Liver (tissue), 9 donors: ENCODE results near the gene TFDP1. TPM values are rescaled to one million over a fixed set of nuclear protein-coding genes. Genes with fewer than 3 reads are reported as not detected.

Source experiments
- DNase-seq: peaks from one replicate; pipeline ENCODE4 v3.0.0-alpha.2; 2017; ENCODE audit warnings: low spot score
- H3K27ac ChIP-seq, 2 donors: one replicate each; pipeline ENCODE4 v1.7.0; 2013; ENCODE audit warnings: inconsistent platforms in 2 of 2, low read length in 2 of 2, control low read depth in 1 of 2, low read depth in 1 of 2, mild to moderate bottlenecking in 1 of 2
- H3K27me3 ChIP-seq, 4 donors: one replicate each; pipeline versions ENCODE4 v1.6.1 to v1.7.0; 2013; ENCODE audit warnings: low read length in 3 of 4, inconsistent platforms in 1 of 4, mild to moderate bottlenecking in 1 of 4, moderate library complexity in 1 of 4; ENCODE audit not compliant: control insufficient read depth in 4 of 4, insufficient read depth in 4 of 4
- H3K36me3 ChIP-seq, 4 donors: one replicate each; pipeline versions ENCODE4 v1.6.1 to v1.7.0; 2013; ENCODE audit warnings: low read length in 3 of 4, mild to moderate bottlenecking in 3 of 4, low read depth in 1 of 4, moderate library complexity in 1 of 4; ENCODE audit not compliant: control insufficient read depth in 4 of 4, insufficient read depth in 3 of 4
- H3K4me1 ChIP-seq, 4 donors: one replicate each; pipeline versions ENCODE4 v1.6.1 to v1.7.0; 2013; ENCODE audit warnings: low read length in 3 of 4, mild to moderate bottlenecking in 3 of 4, moderate library complexity in 1 of 4; ENCODE audit not compliant: control insufficient read depth in 4 of 4, insufficient read depth in 4 of 4
- H3K4me3 ChIP-seq, 3 donors: one replicate each; pipeline versions ENCODE4 v1.6.1 to v1.7.0; 2013; ENCODE audit warnings: low read length in 3 of 3, control low read depth in 1 of 3, low read depth in 1 of 3, mild to moderate bottlenecking in 1 of 3
- H3K9ac ChIP-seq, 2 donors: one replicate each; pipeline ENCODE4 v1.7.0; 2013; ENCODE audit warnings: low read length in 2 of 2, mild to moderate bottlenecking in 2 of 2, moderate library complexity in 2 of 2, control low read depth in 1 of 2, low read depth in 1 of 2
- H3K9me3 ChIP-seq, 4 donors: one replicate each; pipeline versions ENCODE4 v1.6.1 to v1.7.0; 2013; ENCODE audit warnings: low read length in 3 of 4; ENCODE audit not compliant: control insufficient read depth in 4 of 4
- ATF3 ChIP-seq: IDR thresholded peaks from 2 replicates; pipeline ENCODE4 v1.6.1; 2016; ENCODE audit warnings: antibody characterized with exemption
- EGR1 ChIP-seq, 2 donors: IDR thresholded peaks; 2 replicates each; pipeline ENCODE4 v1.6.1; 2016 to 2018; ENCODE audit warnings: antibody characterized with exemption in 2 of 2, low read depth in 2 of 2
- FOXA1 ChIP-seq: IDR thresholded peaks from 2 replicates; pipeline ENCODE4 v1.6.1; 2016; ENCODE audit warnings: antibody characterized with exemption
- FOXA2 ChIP-seq: IDR thresholded peaks from 2 replicates; pipeline ENCODE4 v1.6.1; 2016; ENCODE audit warnings: antibody characterized with exemption
- GABPA ChIP-seq, 2 donors: IDR thresholded peaks in 1 of 2; conservative IDR thresholded peaks in 1 of 2; 2 replicates each; pipeline ENCODE4 v1.6.1; 2016; ENCODE audit warnings: antibody characterized with exemption in 2 of 2, mild to moderate bottlenecking in 1 of 2, moderate library complexity in 1 of 2
- HNF4A ChIP-seq, 2 donors: conservative IDR thresholded peaks; 2 replicates each; pipeline ENCODE4 v1.6.1; 2016; ENCODE audit warnings: antibody characterized with exemption in 2 of 2, mild to moderate bottlenecking in 2 of 2
- HNF4G ChIP-seq: IDR thresholded peaks from 2 replicates; pipeline ENCODE4 v1.6.1; 2016; ENCODE audit warnings: antibody characterized with exemption
- JUND ChIP-seq, 2 donors: IDR thresholded peaks; 2 replicates each; pipeline ENCODE4 v1.6.1; 2016; ENCODE audit warnings: antibody characterized with exemption in 2 of 2
- NR2F2 ChIP-seq: IDR thresholded peaks from 2 replicates; pipeline ENCODE4 v1.6.1; 2016; ENCODE audit warnings: antibody characterized with exemption
- RAD21 ChIP-seq, 2 donors: IDR thresholded peaks; 2 replicates each; pipeline ENCODE4 v1.6.1; 2016; ENCODE audit warnings: antibody characterized with exemption in 2 of 2, mild to moderate bottlenecking in 2 of 2
- RXRA ChIP-seq, 2 donors: IDR thresholded peaks; 2 replicates each; pipeline ENCODE4 v1.6.1; 2017 to 2018; ENCODE audit warnings: antibody characterized with exemption in 2 of 2, mild to moderate bottlenecking in 1 of 2
- SP1 ChIP-seq: IDR thresholded peaks from 2 replicates; pipeline ENCODE4 v1.6.1; 2018; ENCODE audit warnings: antibody characterized with exemption, mild to moderate bottlenecking
- TAF1 ChIP-seq: conservative IDR thresholded peaks from 2 replicates; pipeline ENCODE4 v1.6.1; 2016; ENCODE audit warnings: antibody characterized with exemption, mild to moderate bottlenecking
- YY1 ChIP-seq: IDR thresholded peaks from 2 replicates; pipeline ENCODE4 v1.6.1; 2016; ENCODE audit warnings: antibody characterized with exemption, mild to moderate bottlenecking
- ZBTB33 ChIP-seq: IDR thresholded peaks from 2 replicates; pipeline ENCODE4 v1.6.1; 2016; ENCODE audit warnings: antibody characterized with exemption
- WGBS: extraction: QIAGEN DNeasy Blood & Tissue Kit; methylation state at CpG from one replicate; pipeline ENCODE4 v1.1.7; 2013; 5-methylcytosine and 5-hydroxymethylcytosine counted together
- polyA plus RNA-seq, 2 donors: library from polyadenylated mRNA; stranded (reverse) in 1 of 2; unstranded in 1 of 2; fragments of 200-250 nt in 1 of 2; fragments of >200 nt in 1 of 2; fragmentation: Nextera tagmentation in 1 of 2; extraction: Ambion mirVana in 1 of 2; gene quantifications; one replicate each; pipeline versions ENCODE4 v1.2.1 to v1.2.3, GENCODE V29; 2013 to 2015
- total RNA-seq, 2 donors: library from RNA; depleted of rRNA; stranded (reverse); fragments of >200 nt; gene quantifications; one replicate each; pipeline ENCODE4 v1.2.3, GENCODE V29; 2014
- TF ChIP-seq, protein P1 (sequence below): IDR thresholded peaks from 2 replicates; pipeline ENCODE4 v1.6.1; 2016; ENCODE audit warnings: antibody characterized with exemption
- TF ChIP-seq, protein P2 (sequence below): fragments of 150-350 bp; IDR thresholded peaks from 2 replicates; pipeline ENCODE4 v1.5.1; 2017; ENCODE audit warnings: improper control_type of control experiment, low read depth, low read length; ENCODE audit not compliant: missing input control
- TF ChIP-seq, protein P3 (sequence below): IDR thresholded peaks from 2 replicates; pipeline ENCODE4 v1.6.1; 2016; ENCODE audit warnings: antibody characterized with exemption, mild to moderate bottlenecking
- donor health status: healthy.
- donor health status: healthy.
- donor health status: healthy.
- donor health status: healthy.
- donor health status: healthy.

Gene TFDP1
- total and polyA plus RNA-seq, 4 donors, result 9.9 to 140 (median 17.8) TPM

GRCh38 chr13:113602291-113602988 is 17.9 kb downstream of the TFDP1 start:
- WGBS, result 92% methylated on average over 15 of the region's 15 CpGs

GRCh38 chr13:113603116-113603710 is 18.7 kb downstream of the TFDP1 start:
- Histone ChIP-seq H3K4me1 (peaks cover 0 to 3% (median 0%) of the 10 kb centered on the region in 4 donors), H3K4me3 (no peak overlapping the region), H3K27ac (no peak overlapping the region), H3K9ac (no peak overlapping the region), H3K9me3 (no peaks in the 10 kb centered on the region), H3K36me3 (peaks cover 0 to 6% (median 4%) of the 10 kb centered on the region in 4 donors), H3K27me3 (no peaks in the 10 kb centered on the region)
- no peak for DNase-seq
- 94% methylated on average over 13 of the region's 13 CpGs for WGBS
- TF ChIP-seq EGR1 (IDR thresholded peaks at IDR 0.05; ENCODE audit: low read depth in 2 of 2) (no peak), YY1 (no peak), GABPA (IDR thresholded peaks at IDR 0.05 in 1 of 2, conservative IDR thresholded peaks at IDR 0.05 in 1 of 2) (no peak), HNF4A (conservative IDR thresholded peaks at IDR 0.05) (no peak), NR2F2 (no peak), JUND (IDR thresholded peaks at IDR 0.05) (no peak), ATF3 (no peak), RXRA (IDR thresholded peaks at IDR 0.05) (no peak), FOXA1 (no peak), FOXA2 (no peak), HNF4G (no peak), ZBTB33 (no peak), RAD21 (IDR thresholded peaks at IDR 0.05) (no peak), SP1 (no peak), TAF1 (no peak)
- TF ChIP-seq, protein P1, sequence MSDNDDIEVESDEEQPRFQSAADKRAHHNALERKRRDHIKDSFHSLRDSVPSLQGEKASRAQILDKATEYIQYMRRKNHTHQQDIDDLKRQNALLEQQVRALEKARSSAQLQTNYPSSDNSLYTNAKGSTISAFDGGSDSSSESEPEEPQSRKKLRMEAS, result no peak
- TF ChIP-seq, protein P2, sequence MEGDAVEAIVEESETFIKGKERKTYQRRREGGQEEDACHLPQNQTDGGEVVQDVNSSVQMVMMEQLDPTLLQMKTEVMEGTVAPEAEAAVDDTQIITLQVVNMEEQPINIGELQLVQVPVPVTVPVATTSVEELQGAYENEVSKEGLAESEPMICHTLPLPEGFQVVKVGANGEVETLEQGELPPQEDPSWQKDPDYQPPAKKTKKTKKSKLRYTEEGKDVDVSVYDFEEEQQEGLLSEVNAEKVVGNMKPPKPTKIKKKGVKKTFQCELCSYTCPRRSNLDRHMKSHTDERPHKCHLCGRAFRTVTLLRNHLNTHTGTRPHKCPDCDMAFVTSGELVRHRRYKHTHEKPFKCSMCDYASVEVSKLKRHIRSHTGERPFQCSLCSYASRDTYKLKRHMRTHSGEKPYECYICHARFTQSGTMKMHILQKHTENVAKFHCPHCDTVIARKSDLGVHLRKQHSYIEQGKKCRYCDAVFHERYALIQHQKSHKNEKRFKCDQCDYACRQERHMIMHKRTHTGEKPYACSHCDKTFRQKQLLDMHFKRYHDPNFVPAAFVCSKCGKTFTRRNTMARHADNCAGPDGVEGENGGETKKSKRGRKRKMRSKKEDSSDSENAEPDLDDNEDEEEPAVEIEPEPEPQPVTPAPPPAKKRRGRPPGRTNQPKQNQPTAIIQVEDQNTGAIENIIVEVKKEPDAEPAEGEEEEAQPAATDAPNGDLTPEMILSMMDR, result no peak
- TF ChIP-seq, protein P3, sequence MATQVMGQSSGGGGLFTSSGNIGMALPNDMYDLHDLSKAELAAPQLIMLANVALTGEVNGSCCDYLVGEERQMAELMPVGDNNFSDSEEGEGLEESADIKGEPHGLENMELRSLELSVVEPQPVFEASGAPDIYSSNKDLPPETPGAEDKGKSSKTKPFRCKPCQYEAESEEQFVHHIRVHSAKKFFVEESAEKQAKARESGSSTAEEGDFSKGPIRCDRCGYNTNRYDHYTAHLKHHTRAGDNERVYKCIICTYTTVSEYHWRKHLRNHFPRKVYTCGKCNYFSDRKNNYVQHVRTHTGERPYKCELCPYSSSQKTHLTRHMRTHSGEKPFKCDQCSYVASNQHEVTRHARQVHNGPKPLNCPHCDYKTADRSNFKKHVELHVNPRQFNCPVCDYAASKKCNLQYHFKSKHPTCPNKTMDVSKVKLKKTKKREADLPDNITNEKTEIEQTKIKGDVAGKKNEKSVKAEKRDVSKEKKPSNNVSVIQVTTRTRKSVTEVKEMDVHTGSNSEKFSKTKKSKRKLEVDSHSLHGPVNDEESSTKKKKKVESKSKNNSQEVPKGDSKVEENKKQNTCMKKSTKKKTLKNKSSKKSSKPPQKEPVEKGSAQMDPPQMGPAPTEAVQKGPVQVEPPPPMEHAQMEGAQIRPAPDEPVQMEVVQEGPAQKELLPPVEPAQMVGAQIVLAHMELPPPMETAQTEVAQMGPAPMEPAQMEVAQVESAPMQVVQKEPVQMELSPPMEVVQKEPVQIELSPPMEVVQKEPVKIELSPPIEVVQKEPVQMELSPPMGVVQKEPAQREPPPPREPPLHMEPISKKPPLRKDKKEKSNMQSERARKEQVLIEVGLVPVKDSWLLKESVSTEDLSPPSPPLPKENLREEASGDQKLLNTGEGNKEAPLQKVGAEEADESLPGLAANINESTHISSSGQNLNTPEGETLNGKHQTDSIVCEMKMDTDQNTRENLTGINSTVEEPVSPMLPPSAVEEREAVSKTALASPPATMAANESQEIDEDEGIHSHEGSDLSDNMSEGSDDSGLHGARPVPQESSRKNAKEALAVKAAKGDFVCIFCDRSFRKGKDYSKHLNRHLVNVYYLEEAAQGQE, result no peak

More at GRCh38 chr13:113602291-113602988, 17.9 kb downstream of the TFDP1 start:
- Histone ChIP-seq H3K27ac (no peak overlapping the region), H3K36me3 (peaks cover 0 to 11% (median 4%) of the 10 kb centered on the region in 4 donors), H3K27me3 (no peaks in the 10 kb centered on the region), H3K4me1 (peaks cover 0 to 3% (median 0%) of the 10 kb centered on the region in 4 donors), H3K9me3 (no peaks in the 10 kb centered on the region), H3K4me3 (no peak overlapping the region), H3K9ac (no peak overlapping the region)
- DNase-seq, result no peak
- TF ChIP-seq FOXA1 (no peak), NR2F2 (no peak), RXRA (IDR thresholded peaks at IDR 0.05) (no peak)
- TF ChIP-seq, protein P2, result no peak
